K562 (cell line): ENCODE measurements around the gene DDRGK1. TPM values are rescaled to one million over a fixed set of nuclear protein-coding genes. Genes with fewer than 3 reads are reported as not detected.

Experiments used
- ATAC-seq: fragments of 200-7000 bp; cut with Tn5 transposase; 3 replicates; pipeline ENCODE4 v1.9.1; 2020; ENCODE audit warnings: moderate library complexity
- BruUV-seq: library from RNA; stranded (reverse); fragments of 400-500 nt; replicated peaks from 2 replicates; lab custom pipeline; 2021; lab: Mats Ljungman, UMichigan
- CTCF ChIA-PET: fragments of 300-600 bp; formaldehyde crosslinking; extraction: SDS; loops from one replicate; lab custom pipeline; 2021; ENCODE audit warnings: low intra/inter-chr PET ratio; lab: Yijun Ruan, JAX
- POLR2A ChIA-PET: fragments of 300-600, 350-650 bp; sonication (Branson Sonifier 250); formaldehyde crosslinking; extraction: SDS; loops from one replicate; lab custom pipeline; 2021; ENCODE audit warnings: antibody characterized with exemption, inconsistent platforms; lab: Yijun Ruan, JAX
- DNase-seq, 4 experiments: peaks; one replicate each; pipeline versions ENCODE4 v3.0.0 to v3.0.0-alpha.2; 2011 to 2018; ENCODE audit warnings: low spot score in 3 of 4, mixed read lengths in 3 of 4; ENCODE audit errors: extremely low read depth in 1 of 4
- FAIRE-seq: peaks from 2 replicates; lab custom pipeline; 2011; peaks lifted over from hg19 to GRCh38; lab: Jason Lieb, UNC
- H2AFZ ChIP-seq: 2 replicates; pipeline ENCODE4 v1.6.0; 2011; ENCODE audit warnings: low read depth, low read length, control low read depth, inconsistent platforms
- H3K27ac ChIP-seq: fragments of 200-600 bp; 3 replicates; pipeline ENCODE4 v1.8.0; 2011; ENCODE audit warnings: low read depth, mild to moderate bottlenecking, control low read depth, inconsistent platforms, low read length, moderate library complexity, mixed read lengths; ENCODE audit errors: extremely low read depth
- H3K27me3 ChIP-seq, 2 experiments: fragments of 300-600 bp in 1 of 2; 2 replicates in 1 of 2; 3 replicates in 1 of 2; pipeline versions ENCODE4 v1.6.0 to v1.8.0; 2011; ENCODE audit warnings: inconsistent platforms in 2 of 2, low read length in 2 of 2, mild to moderate bottlenecking in 1 of 2, mixed read lengths in 1 of 2, moderate library complexity in 1 of 2; ENCODE audit not compliant: control insufficient read depth in 2 of 2, insufficient read depth in 2 of 2
- H3K36me3 ChIP-seq: fragments of 300-600 bp; 3 replicates; pipeline ENCODE4 v1.8.0; 2011; ENCODE audit warnings: mild to moderate bottlenecking, low read length, inconsistent platforms; ENCODE audit not compliant: control insufficient read depth, insufficient read depth
- H3K4me1 ChIP-seq, 2 experiments: fragments of 200-600 bp in 1 of 2; replicated peaks in 1 of 2; 2 replicates in 1 of 2; 3 replicates in 1 of 2; pipeline versions ENCODE4 v1.5.1 to v1.8.0; 2011; ENCODE audit warnings: inconsistent platforms in 2 of 2, low read length in 2 of 2, mild to moderate bottlenecking in 1 of 2, mixed read lengths in 1 of 2, moderate library complexity in 1 of 2; ENCODE audit not compliant: control insufficient read depth in 2 of 2, insufficient read depth in 2 of 2
- H3K4me2 ChIP-seq: 2 replicates; pipeline ENCODE4 v1.6.1; 2011; ENCODE audit warnings: low read length, control low read depth, inconsistent platforms, mixed read lengths; ENCODE audit not compliant: insufficient read depth
- H3K4me3 ChIP-seq: fragments of 200-600 bp; sonication (generic), shearing (Covaris generic); 2 replicates; pipeline ENCODE4 v1.5.1; 2016; ENCODE audit warnings: control low read depth, inconsistent platforms
- H3K79me2 ChIP-seq: fragments of 200-600 bp; 3 replicates; pipeline ENCODE4 v1.8.0; 2011; ENCODE audit warnings: low read length, inconsistent platforms; ENCODE audit not compliant: control insufficient read depth, insufficient read depth
- H3K9ac ChIP-seq, 2 experiments: 2 replicates each; pipeline versions ENCODE4 v1.6.0 to v1.6.1; 2011; ENCODE audit warnings: low read depth in 2 of 2, low read length in 2 of 2, control low read depth in 1 of 2, inconsistent platforms in 1 of 2, mild to moderate bottlenecking in 1 of 2, mixed read lengths in 1 of 2; ENCODE audit not compliant: insufficient read depth in 1 of 2
- H3K9me1 ChIP-seq: one replicate; pipeline ENCODE4 v1.6.0; 2011; ENCODE audit warnings: inconsistent platforms, mild to moderate bottlenecking, low read length, moderate library complexity; ENCODE audit not compliant: control insufficient read depth, insufficient read depth
- H3K9me3 ChIP-seq: replicated peaks from 2 replicates; pipeline ENCODE4 v1.5.1; 2011; ENCODE audit warnings: low read depth, low read length, inconsistent platforms; ENCODE audit not compliant: control insufficient read depth, insufficient read depth
- H4K20me1 ChIP-seq: replicated peaks from 2 replicates; pipeline ENCODE4 v1.6.1; 2011; ENCODE audit warnings: low read length, inconsistent platforms, mixed read lengths; ENCODE audit not compliant: control insufficient read depth, insufficient read depth
- ATF4 ChIP-seq: fragments of 450-650 bp; formaldehyde crosslinking; IDR thresholded peaks from 2 replicates; pipeline ENCODE4 v1.4.0; 2022; ENCODE audit warnings: mild to moderate bottlenecking, moderate library complexity
- ERF ChIP-seq: fragments of 450-650 bp; formaldehyde crosslinking; IDR thresholded peaks from 2 replicates; pipeline ENCODE4 v1.4.0; 2020; ENCODE audit warnings: mild to moderate bottlenecking, mixed read lengths
- FOXP1 ChIP-seq: sonication (generic); formaldehyde crosslinking; IDR thresholded peaks from 2 replicates; pipeline ENCODE4 v1.8.0; 2022; ENCODE audit warnings: mild to moderate bottlenecking, missing genetic modification reagents
- KLF1 ChIP-seq: fragments of 450-650 bp; IDR thresholded peaks from 2 replicates; pipeline ENCODE4 v1.6.1; 2016; ENCODE audit warnings: missing genetic modification characterization, missing compliant biosample characterization
- POLR3A ChIP-seq: IDR thresholded peaks from 2 replicates; pipeline ENCODE4 v1.6.1; 2011; ENCODE audit warnings: borderline replicate concordance, mild to moderate bottlenecking, moderate library complexity; ENCODE audit not compliant: insufficient read length, insufficient read depth; ENCODE audit errors: extremely low read depth
- RBM25 ChIP-seq: fragments of 200-400 bp; formaldehyde crosslinking; IDR thresholded peaks from 2 replicates; pipeline ENCODE4 v1.6.1; 2018; ENCODE audit warnings: low read length, low read depth, moderate library complexity; ENCODE audit not compliant: severe bottlenecking
- TCF15 ChIP-seq: fragments of 250-450 bp; sonication (Bioruptor Pico); IDR thresholded peaks from 2 replicates; pipeline ENCODE4 v1.8.0; 2022; ENCODE audit warnings: moderate library complexity, mild to moderate bottlenecking, inconsistent platforms
- ZKSCAN8 ChIP-seq: fragments of 200-800 bp; sonication (Bioruptor generic); IDR thresholded peaks from 2 replicates; pipeline ENCODE4 v1.6.1; 2016; ENCODE audit warnings: missing genetic modification characterization, missing compliant biosample characterization
- ZMIZ1 ChIP-seq, 2 experiments: fragments of 150-350 bp in 1 of 2; IDR thresholded peaks; 2 replicates each; pipeline ENCODE4 v1.6.1; 2012 to 2016; ENCODE audit warnings: low read depth in 2 of 2, low read length in 2 of 2, mild to moderate bottlenecking in 1 of 2, moderate library complexity in 1 of 2
- ZNF217 ChIP-seq: sonication (generic); formaldehyde crosslinking; IDR thresholded peaks from 2 replicates; pipeline ENCODE4 v1.8.0; 2022; ENCODE audit warnings: mild to moderate bottlenecking, missing genetic modification reagents
- ZNF395 ChIP-seq: fragments of 200-800 bp; sonication (Bioruptor generic); IDR thresholded peaks from 2 replicates; pipeline ENCODE4 v1.6.1; 2017; ENCODE audit warnings: missing genetic modification characterization, missing compliant biosample characterization
- ZNF561 ChIP-seq: fragments of 450-650 bp; formaldehyde crosslinking; conservative IDR thresholded peaks from 2 replicates; pipeline ENCODE4 v1.4.0; 2020; ENCODE audit warnings: mild to moderate bottlenecking, moderate library complexity
- in situ Hi-C: fragments of 300-500 bp; cut with MboI; formaldehyde crosslinking; loops from 4 replicates; pipeline ENCODE4 v1.15.0; 2018; ENCODE audit warnings: inconsistent platforms, mixed read lengths
- intact Hi-C: fragments of 100-400 bp; cut with micrococcal nuclease; formaldehyde crosslinking; loops from 2 replicates; pipeline ENCODE4 v1.14.2; 2022
- polyA plus RNA-seq, 8 experiments: library from polyadenylated mRNA; depleted of rRNA in 4 of 8; stranded (reverse) in 5 of 8; unstranded in 3 of 8; fragments of >200 nt; fragmentation: Nextera tagmentation in 2 of 8; fragmentation: Illumina TruSeq in 1 of 8; extraction: Ambion mirVana in 2 of 8; extraction: Trizol in 1 of 8; gene quantifications; 2 replicates each; pipeline versions ENCODE4 v1.2.1 to v1.2.3, GENCODE V29; 2011 to 2014; ENCODE audit warnings: inconsistent platforms in 1 of 8, missing spikeins in 1 of 8
- total RNA-seq, 7 experiments: library from RNA; depleted of rRNA in 6 of 7; stranded (reverse); fragments of >200 nt in 6 of 7; fragmentation: Illumina TruSeq in 2 of 7; extraction: Trizol in 2 of 7; gene quantifications; 2 replicates each; pipeline versions ENCODE4 v1.2.1 to v1.2.3, GENCODE V29; 2011 to 2021; ENCODE audit warnings: low replicate concordance in 1 of 7

The DDRGK1 gene
- total and polyA plus RNA-seq, 9 of the 15 experiments (the other 6 are each of a cell fraction or from before 2014, with no cell fraction given): 2.3 to 54.4 (median 29.1) TPM

- H4K20me1 ChIP-seq: peaks cover 20% of the 10 kb centered on the region; the same call in 1 of the 2 replicates
- no peak overlapping the region for H2AFZ ChIP-seq
- BruUV-seq: no TSS peak
- no peaks in the 10 kb centered on the region for H3K9me3 ChIP-seq
- ATAC-seq: no peak
- H3K9me1 ChIP-seq: no peaks in the 10 kb centered on the region
- intact Hi-C loops (no loop called here), in situ Hi-C loops (no loop called here)
- no peak overlapping the region for H3K27ac ChIP-seq
- DNase-seq: no peak
- H3K27me3 ChIP-seq: no peaks in the 10 kb centered on the region
- no peaks in the 10 kb centered on the region; a peak in 1 of 5 replicates for H3K4me1 ChIP-seq
- H3K79me2 ChIP-seq: peaks cover 87% of the 10 kb centered on the region
- TF ChIP-seq ZNF395 (CRISPR knock-in tag): no peak
- TF ChIP-seq FOXP1 (CRISPR knock-in tag): no peak
- no peak for TF ChIP-seq RBM25
- TF ChIP-seq ZNF561 (CRISPR knock-in tag): no peak
- no peak for TF ChIP-seq TCF15 (CRISPR knock-in tag)
- no peak for TF ChIP-seq ZMIZ1 (IDR thresholded peaks at IDR 0.05; ENCODE audit: low read depth in 2 of 2, low read length in 2 of 2)
- no peak for TF ChIP-seq ATF4 (CRISPR knock-in tag)
- no peak for TF ChIP-seq ZNF217 (CRISPR knock-in tag)
- TF ChIP-seq POLR3A: no peak
- no peak for TF ChIP-seq ERF
- no peak for TF ChIP-seq KLF1 (tag)
- no peak for TF ChIP-seq ZKSCAN8 (CRISPR knock-in tag)
- POLR2A ChIA-PET: interaction anchor here (6.6 kb wide), 1 partner anchor 8 kb away, joined by 42 read pairs; the partner anchor contains the start of genes FASTKD5 and UBOX5
- peaks cover 74% of the 10 kb centered on the region for H3K36me3 ChIP-seq
- no peak for FAIRE-seq
- CTCF ChIA-PET: no interaction called here
- H3K9ac ChIP-seq: no peak overlapping the region
- no peak overlapping the region for H3K4me2 ChIP-seq
- no peak overlapping the region for H3K4me3 ChIP-seq
Observed at GRCh38 chr20:3150908-3151307, 53.6 kb downstream of the DDRGK1 start.
